ENCODE data around the gene AQP6.
"Not testable (repeated sequence)": the region's sequence is repeated elsewhere in the genome, so short reads cannot be mapped to it uniquely, and the experiment has no call there.

The AQP6 gene

GRCh38 chr12:49979016-49979586 lies 6.4 kb downstream of the AQP6 start:
- TF ChIP-seq Cebpa-rat (IDR thresholded peaks at IDR 0.05): no peak
- Histone ChIP-seq H3K27me3 (no peaks in the 10 kb centered on the region), H4K20me1 (no peaks in the 10 kb centered on the region; a peak in 1 of 22 replicates), H3K4me3 (no peak overlapping the region), H3K9me3 (replicated peaks in 1 of 11) (no peaks in the 10 kb centered on the region), H3K4me2 (peak overlapping the region in 6 of 11 experiments; percentile 49 to 94 (median 75); a peak in 12 of 22 replicates), H3K36me3 (no peaks in the 10 kb centered on the region; a peak in 1 of 22 replicates), H3K27ac (peak overlapping the region in 1 of 11 experiments; percentile 78; a peak in 1 of 22 replicates), H3K9ac (no peak overlapping the region; a peak in 2 of 22 replicates), H3K4me1 (peaks cover 0 to 95% (median 69%) of the 10 kb centered on the region in 10 experiments; a peak in 19 of 20 replicates)

GRCh38 chr12:49979791-49980190 lies 7.0 kb downstream of the AQP6 start:
- Histone ChIP-seq H3K9me3 (replicated peaks in 1 of 11) (no peaks in the 10 kb centered on the region), H3K36me3 (peaks cover 0 to 6% (median 3%) of the 10 kb centered on the region in 11 experiments; a peak in 7 of 22 replicates), H3K9ac (no peak overlapping the region; a peak in 1 of 22 replicates), H3K4me3 (no peak overlapping the region), H3K27ac (peak overlapping the region in 2 of 11 experiments; percentile 32 to 78; a peak in 2 of 22 replicates), H3K4me1 (peaks cover 0 to 95% (median 73%) of the 10 kb centered on the region in 10 experiments; a peak in 19 of 20 replicates), H3K4me2 (peak overlapping the region in 6 of 11 experiments; percentile 49 to 94 (median 75); a peak in 12 of 22 replicates), H3K27me3 (no peaks in the 10 kb centered on the region), H4K20me1 (no peaks in the 10 kb centered on the region)
- TF ChIP-seq Cebpa-rat (IDR thresholded peaks at IDR 0.05): no peak

- H3K27me3 ChIP-seq: no peaks in the 10 kb centered on the region
- H3K9ac ChIP-seq: peak overlapping the region in 1 of 11 experiments; percentile 8; a peak in 1 of 22 replicates
- no peak overlapping the region for H3K4me3 ChIP-seq
- TF ChIP-seq Cebpa-rat (IDR thresholded peaks at IDR 0.05): no peak
- H3K9me3 ChIP-seq (replicated peaks in 1 of 11): no peaks in the 10 kb centered on the region
- H3K4me1 ChIP-seq: peaks cover 0 to 95% (median 76%) of the 10 kb centered on the region in 10 experiments; a peak in 19 of 20 replicates
- no peaks in the 10 kb centered on the region for H4K20me1 ChIP-seq
- H3K27ac ChIP-seq: peak overlapping the region in 3 of 11 experiments; percentile 7 to 78 (median 75); a peak in 3 of 22 replicates
- H3K36me3 ChIP-seq: peaks cover 0 to 16% (median 11%) of the 10 kb centered on the region in 11 experiments; a peak in 13 of 22 replicates
- H3K4me2 ChIP-seq: peak overlapping the region in 5 of 11 experiments; percentile 63 to 94 (median 86); a peak in 10 of 22 replicates
These were observed 8.0 kb downstream of the AQP6 start for GRCh38 chr12:49980501-49981349.

GRCh38 chr12:49982246-49983087 lies 9.7 kb downstream of the AQP6 start:
- no peaks in the 10 kb centered on the region for H3K27me3 ChIP-seq
- no peaks in the 10 kb centered on the region for H4K20me1 ChIP-seq
- peak overlapping the region in 1 of 10 experiments; percentile 30; a peak in 1 of 20 replicates for H3K4me3 ChIP-seq
- H3K4me2 ChIP-seq: peak overlapping the region in 10 of 11 experiments; percentile 17 to 94 (median 68); a peak in 18 of 22 replicates
- peaks cover 0 to 96% (median 89%) of the 10 kb centered on the region in 10 experiments; a peak in 19 of 20 replicates for H3K4me1 ChIP-seq
- TF ChIP-seq Cebpa-rat (IDR thresholded peaks at IDR 0.05): peak in 6 of 11 experiments; percentile 36 to 83 (median 70); a peak in 10 of 22 replicates
- H3K36me3 ChIP-seq: peaks cover 0 to 33% (median 29%) of the 10 kb centered on the region in 11 experiments; a peak in 17 of 22 replicates
- H3K27ac ChIP-seq: peak overlapping the region in 9 of 11 experiments; percentile 11 to 78 (median 62); a peak in 15 of 22 replicates
- peak overlapping the region in 8 of 11 experiments; percentile 4 to 65 (median 48); a peak in 11 of 22 replicates for H3K9ac ChIP-seq
- no peaks in the 10 kb centered on the region; a peak in 1 of 22 replicates for H3K9me3 ChIP-seq (replicated peaks in 1 of 11)

GRCh38 chr12:49983892-49984291 lies 11.1 kb downstream of the AQP6 start:
- peaks cover 0 to 100% (median 91%) of the 10 kb centered on the region in 10 experiments; a peak in 19 of 20 replicates for H3K4me1 ChIP-seq
- TF ChIP-seq Cebpa-rat (IDR thresholded peaks at IDR 0.05): no peak
- no peaks in the 10 kb centered on the region for H4K20me1 ChIP-seq
- peak overlapping the region in 6 of 11 experiments; percentile 6 to 78 (median 72); a peak in 10 of 22 replicates for H3K27ac ChIP-seq
- peak overlapping the region in 6 of 11 experiments; percentile 6 to 58 (median 30); a peak in 10 of 22 replicates for H3K9ac ChIP-seq
- no peaks in the 10 kb centered on the region for H3K27me3 ChIP-seq
- no peaks in the 10 kb centered on the region; a peak in 1 of 22 replicates for H3K9me3 ChIP-seq (replicated peaks in 1 of 11)
- H3K4me2 ChIP-seq: peak overlapping the region in 9 of 11 experiments; percentile 20 to 94 (median 72); a peak in 16 of 22 replicates
- H3K36me3 ChIP-seq: peaks cover 0 to 47% (median 43%) of the 10 kb centered on the region in 11 experiments; a peak in 20 of 22 replicates
- H3K4me3 ChIP-seq: peak overlapping the region in 2 of 10 experiments; percentile 10 to 21; a peak in 3 of 20 replicates

GRCh38 chr12:49984476-49985359 lies 12.0 kb downstream of the AQP6 start:
- Histone ChIP-seq H3K36me3 (peaks cover 0 to 56% (median 51%) of the 10 kb centered on the region in 11 experiments; a peak in 20 of 22 replicates), H3K27ac (peak overlapping the region in 6 of 11 experiments; percentile 6 to 78 (median 72); a peak in 9 of 22 replicates), H3K9me3 (replicated peaks in 1 of 11) (no peaks in the 10 kb centered on the region; a peak in 1 of 22 replicates), H3K9ac (peak overlapping the region in 6 of 11 experiments; percentile 6 to 58 (median 30); a peak in 6 of 22 replicates), H3K4me2 (peak overlapping the region in 8 of 11 experiments; percentile 55 to 94 (median 74); a peak in 15 of 22 replicates), H3K4me3 (peak overlapping the region in 2 of 10 experiments; percentile 10 to 21; a peak in 1 of 20 replicates), H3K27me3 (no peaks in the 10 kb centered on the region), H3K4me1 (peaks cover 0 to 100% (median 83%) of the 10 kb centered on the region in 10 experiments; a peak in 18 of 20 replicates), H4K20me1 (no peaks in the 10 kb centered on the region)
- no peak for TF ChIP-seq Cebpa-rat (IDR thresholded peaks at IDR 0.05)

GRCh38 chr12:49985981-49986380 lies 13.2 kb downstream of the AQP6 start:
- Histone ChIP-seq H3K4me2 (peak overlapping the region in 7 of 11 experiments; percentile 9 to 94 (median 76); a peak in 12 of 22 replicates), H4K20me1 (no peaks in the 10 kb centered on the region), H3K27ac (peak overlapping the region in 1 of 11 experiments; percentile 5; a peak in 1 of 22 replicates), H3K9ac (no peak overlapping the region), H3K9me3 (replicated peaks in 1 of 11) (no peaks in the 10 kb centered on the region; a peak in 1 of 22 replicates), H3K4me1 (peaks cover 0 to 100% (median 77%) of the 10 kb centered on the region in 10 experiments; a peak in 18 of 20 replicates), H3K36me3 (peaks cover 0 to 68% (median 64%) of the 10 kb centered on the region in 11 experiments; a peak in 20 of 22 replicates), H3K4me3 (no peak overlapping the region), H3K27me3 (no peaks in the 10 kb centered on the region)
- no peak for TF ChIP-seq Cebpa-rat (IDR thresholded peaks at IDR 0.05)

- H3K36me3 ChIP-seq: peaks cover under 1 to 73% (median 67%) of the 10 kb centered on the region in 11 experiments; a peak in 21 of 22 replicates
- H3K4me3 ChIP-seq, H3K9ac ChIP-seq: not testable (repeated sequence)
These were observed 13.7 kb downstream of the AQP6 start for GRCh38 chr12:49986476-49986875.

More at GRCh38 chr12:49986476-49986875, 13.7 kb downstream of the AQP6 start:
- Histone ChIP-seq H3K4me1 (peaks cover 0 to 98% (median 73%) of the 10 kb centered on the region in 10 experiments; a peak in 18 of 20 replicates), H3K27ac (0 out of 22 replicates have a peak overlapping the region, but pooled peaks of 1 of the 11 experiments have one; percentile 5), H3K4me2 (peak overlapping the region in 8 of 11 experiments; percentile 10 to 94 (median 70); a peak in 13 of 22 replicates)
- not testable (repeated sequence) for H4K20me1 ChIP-seq; H3K9me3 ChIP-seq (replicated peaks in 1 of 11); H3K27me3 ChIP-seq

Data from BLaER1 treated with 17β-estradiol and CSF1 and Interleukin-3, amounts not matched to agents 10 nM and 100 nM (cell line).